Germinal center (tissue), 1 donor: ENCODE data around the gene RFXANK.
"Not testable (repeated sequence)": the region's sequence is repeated elsewhere in the genome, so short reads cannot be mapped to it uniquely, and the experiment has no call there.

Source experiments
- DNase-seq: peaks from one replicate; pipeline ENCODE4 v3.0.0; 2012; ENCODE audit warnings: mixed read lengths, low spot score

The RFXANK gene

GRCh38 chr19:19206938-19207337 is 14.9 kb downstream of the RFXANK start:
- DNase-seq: no peak

DNA sequence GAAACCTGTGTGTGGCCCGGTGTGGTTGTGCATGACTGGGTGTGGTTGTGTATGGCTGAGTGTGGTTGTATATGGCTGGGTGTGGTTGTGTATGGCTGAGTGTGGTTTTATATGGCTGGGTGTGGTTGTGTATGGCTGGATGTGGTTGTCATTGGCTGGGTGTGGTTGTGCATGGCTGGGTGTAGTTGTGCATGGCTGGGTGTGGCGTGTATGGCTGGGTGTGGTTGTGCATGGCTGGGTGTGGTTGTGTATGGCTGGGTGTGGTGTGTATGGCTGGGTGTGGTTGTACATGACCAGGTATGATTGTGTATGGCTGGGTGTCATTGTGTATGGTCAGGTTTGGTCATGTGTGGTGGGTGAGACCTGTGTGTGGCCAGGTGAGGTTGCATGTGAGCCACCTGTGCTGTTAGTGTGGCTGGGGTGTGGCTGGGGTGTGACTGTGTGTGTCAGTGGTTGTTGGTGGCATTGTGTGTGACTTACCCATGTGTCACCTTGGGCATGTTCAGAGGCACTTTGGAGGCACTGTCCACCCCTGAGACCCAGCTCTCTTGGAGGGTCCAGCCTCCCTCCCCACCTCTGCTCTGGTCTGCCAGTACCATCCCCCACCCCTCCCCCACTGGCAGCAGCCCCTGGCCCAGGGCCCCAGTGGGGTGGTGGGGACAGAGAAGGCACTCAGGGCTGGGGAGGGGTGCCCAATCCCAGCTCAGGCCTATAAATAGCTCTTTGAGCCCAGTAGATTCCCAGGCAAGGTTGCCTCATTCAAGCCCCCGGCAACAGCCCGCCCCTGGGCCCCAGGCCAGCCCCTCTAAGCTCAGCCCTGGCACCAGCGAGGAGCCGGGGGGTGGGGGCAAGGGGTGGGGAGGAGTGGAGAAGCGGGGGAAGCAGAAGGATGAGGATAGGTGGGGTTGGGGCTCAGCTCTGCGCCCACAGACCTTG is 15.8 kb downstream of the RFXANK start:
- DNase-seq: no peak

DNA sequence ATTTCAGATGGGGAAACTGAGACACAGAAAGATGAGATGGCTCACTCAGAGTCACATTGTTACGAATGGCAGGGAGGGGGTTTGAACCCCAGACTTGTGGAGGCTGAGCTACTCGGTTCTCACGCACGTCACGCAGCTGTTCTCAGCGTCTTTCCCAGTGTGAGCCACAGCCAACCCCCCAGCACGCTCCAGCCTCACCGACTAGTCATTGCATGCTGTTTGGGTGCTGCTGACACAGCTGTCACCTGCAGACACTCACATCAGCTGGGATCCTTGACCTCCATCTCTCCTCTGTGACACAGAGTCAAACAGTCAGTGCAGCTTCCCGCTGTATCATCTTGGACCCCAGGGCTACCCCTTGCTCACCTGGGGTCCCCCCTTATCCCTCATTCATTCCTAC is 17.3 kb downstream of the RFXANK start:
- no peak for DNase-seq

DNA sequence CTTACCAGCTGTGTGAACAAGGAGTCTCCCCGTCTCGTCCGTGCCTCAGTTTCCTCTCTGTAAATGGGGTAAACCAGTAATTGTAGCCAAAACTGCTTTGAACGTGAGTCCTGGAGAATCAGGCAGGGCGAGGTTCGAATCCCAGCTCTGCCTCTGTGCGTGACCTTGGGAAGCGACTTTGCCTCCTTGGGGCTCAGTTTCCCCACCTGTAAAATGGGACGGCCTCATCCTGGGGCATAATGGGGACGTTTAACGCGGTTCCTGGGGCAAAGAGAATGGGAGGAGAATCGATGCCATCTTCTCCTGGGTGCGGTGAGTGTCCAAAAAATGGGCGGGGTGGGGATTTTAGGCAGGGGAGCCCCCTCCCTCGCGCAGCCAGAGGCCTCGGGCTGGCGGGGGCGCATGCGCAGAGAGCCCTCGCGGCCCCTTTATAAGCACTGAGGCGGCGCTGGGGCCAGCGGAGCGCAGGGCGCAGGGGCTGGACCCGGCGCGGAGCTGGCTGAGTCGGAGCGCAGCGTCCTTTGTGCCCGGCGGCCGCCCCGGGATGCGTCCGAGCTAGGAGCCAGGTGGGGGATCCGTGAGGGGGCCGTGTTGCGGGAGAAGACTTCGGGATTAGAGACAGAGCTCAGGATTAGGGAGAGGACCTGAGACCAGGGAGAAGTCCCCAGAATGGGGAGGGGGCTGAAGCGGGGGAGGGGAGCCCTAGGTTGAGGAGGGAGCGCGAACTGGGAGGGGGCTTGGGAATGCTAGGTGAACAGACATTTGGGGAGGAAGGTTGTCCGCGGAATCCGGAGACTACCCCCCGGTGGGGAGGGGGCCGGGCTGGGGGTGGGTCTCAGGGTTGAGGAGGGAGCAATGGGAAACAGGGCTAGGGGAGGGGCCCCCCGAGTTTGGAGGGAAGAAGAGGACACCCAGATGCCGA is 19.7 kb downstream of the RFXANK start, which contains the start of gene NCAN:
TSS of gene NCAN (plus strand) at position 460 of the 922 bp plus-strand sequence. CDS start 4,996 bp downstream, outside the sequence.
- DNase-seq: no peak

DNA sequence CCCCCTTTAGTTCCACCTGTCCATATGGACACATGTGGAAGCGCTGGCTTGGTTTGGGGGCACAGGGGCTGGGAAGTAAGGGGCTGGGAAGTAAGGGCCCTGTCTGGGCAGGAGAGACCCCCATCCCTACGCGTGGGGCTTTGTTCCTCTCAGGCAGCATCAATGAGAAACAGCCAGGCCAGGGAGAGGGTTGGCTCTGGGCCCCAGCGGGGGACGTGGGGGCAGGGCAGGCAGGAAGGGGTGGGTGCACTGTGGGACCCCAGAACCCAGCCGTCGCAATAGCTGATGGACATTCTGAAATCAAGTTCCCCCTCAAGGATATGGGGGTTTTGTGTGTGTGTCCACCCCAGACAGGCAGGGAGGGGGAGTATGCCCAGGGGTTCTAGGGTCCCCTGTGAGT is 20.9 kb downstream of the RFXANK start:
- DNase-seq: no peak

DNA sequence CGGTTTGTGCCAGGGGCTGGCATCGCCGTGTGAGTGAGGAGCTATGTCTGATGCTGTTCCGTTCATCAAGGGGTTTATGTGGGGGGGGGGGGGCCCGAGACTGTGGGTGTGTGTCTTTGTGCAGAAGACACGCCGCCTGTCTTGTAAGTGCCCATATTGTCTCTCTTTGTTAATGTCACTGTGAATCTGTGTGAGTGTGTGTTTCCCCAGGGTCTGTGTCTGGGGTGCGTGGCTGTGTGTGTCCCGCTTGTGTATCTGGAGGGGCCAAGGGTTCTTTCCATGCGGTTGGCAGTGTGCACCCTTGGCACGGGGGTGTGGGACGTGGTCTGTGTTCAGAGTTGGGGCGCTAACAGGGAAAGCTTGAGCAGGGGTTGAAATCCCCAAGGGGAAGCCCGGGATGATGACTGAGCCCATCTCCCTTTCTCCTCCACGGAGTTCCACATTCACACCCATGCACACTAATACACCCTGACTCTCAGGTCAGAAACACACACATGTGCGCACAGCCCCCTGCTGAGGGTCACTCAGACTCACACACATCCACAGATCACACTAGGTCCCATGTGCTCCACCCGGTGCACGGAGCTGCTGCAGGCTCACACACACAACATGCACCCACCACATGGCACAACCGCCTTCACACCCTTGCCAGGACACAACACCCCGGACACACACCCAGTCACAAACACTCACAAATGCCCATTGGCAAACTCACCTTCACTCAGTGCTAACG is 21.5 kb downstream of the RFXANK start:
- DNase-seq: no peak

- no peak for DNase-seq
Measured at GRCh38 chr19:19214159-19214490, 22.1 kb downstream of the RFXANK start.

DNA sequence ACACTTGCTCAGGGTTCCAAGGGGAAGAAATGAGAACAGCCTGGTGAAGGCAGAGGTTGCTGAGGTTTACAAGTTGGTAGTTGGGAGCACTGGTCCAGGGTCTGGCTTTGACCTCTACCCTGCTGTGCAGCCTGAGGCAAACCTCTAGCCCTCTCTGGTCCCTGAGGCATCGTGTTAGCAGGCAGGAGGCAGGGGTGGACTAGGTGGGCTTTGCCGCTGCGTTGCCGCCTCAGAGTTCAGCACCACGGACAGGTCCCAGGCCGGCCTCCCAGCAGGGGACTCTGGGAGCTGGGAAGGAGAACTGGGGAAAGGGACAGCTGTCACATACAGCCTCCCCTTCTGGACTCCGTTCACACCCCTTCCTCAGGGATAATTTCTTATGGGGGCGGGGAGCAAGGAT is 22.8 kb downstream of the RFXANK start:
- DNase-seq: no peak

- DNase-seq: no peak
Measured at GRCh38 chr19:19215792-19216191, 23.7 kb downstream of the RFXANK start.

DNA sequence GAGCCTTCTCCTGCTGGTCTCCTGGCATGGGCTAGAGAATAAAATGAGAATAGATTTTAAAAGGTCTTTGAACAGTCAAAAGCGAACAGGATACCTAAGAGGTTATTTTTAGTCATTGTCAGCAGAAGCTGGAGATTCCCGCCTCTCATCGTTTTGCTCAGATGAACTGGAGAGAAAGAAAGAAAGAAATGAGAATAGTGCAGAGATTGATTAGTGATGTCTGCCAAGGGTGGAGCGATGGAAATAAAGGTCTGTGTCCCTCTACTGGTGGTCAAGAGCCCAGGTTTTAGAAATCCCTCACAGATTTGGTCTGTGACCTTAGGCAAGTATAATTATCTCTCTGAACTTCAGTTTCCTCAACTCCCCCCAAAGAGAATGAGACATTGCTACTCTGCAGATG is 25.0 kb downstream of the RFXANK start:
- DNase-seq: no peak

- no peak for DNase-seq
Measured at GRCh38 chr19:19218911-19219310, 26.9 kb downstream of the RFXANK start.

DNA sequence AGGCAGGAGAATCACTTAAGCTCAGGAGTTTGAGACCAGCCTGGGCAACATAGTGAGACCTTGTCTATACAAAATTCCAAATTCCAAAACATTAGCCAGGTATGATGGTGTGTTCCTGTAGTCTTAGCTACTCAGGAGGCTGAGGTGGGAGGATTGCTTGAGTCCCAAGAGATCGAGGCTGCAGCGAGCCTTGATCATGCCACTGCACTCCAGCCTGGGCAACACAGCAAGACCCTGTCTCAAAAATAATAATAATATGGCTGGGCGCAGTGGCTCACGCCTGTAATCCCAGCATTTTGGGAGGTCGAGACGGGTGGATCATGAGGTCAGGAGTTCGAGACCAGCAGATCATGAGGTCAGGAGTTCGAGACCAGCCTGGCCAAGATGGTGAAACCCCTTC is 28.9 kb downstream of the RFXANK start:
- DNase-seq: not testable (repeated sequence)

DNA sequence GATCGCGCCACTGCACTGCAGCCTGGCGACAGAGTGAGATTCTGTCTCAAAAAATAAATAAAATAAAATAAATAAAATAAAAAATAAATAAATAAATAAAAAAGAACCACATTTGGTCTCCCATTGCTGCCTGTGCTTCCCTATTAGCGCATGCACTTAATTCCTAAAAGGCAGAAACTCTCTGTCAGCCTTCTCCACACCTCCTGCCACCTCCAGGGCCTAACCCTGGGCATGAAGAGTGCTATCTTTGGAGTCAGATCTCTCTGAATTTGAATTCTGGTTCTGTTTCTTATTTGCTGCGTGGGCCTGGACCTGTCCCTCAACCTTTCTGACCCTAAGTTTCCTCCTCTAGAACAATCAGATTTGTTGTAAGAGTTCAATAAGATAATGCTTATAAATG is 31.0 kb downstream of the RFXANK start:
- no peak for DNase-seq

DNA sequence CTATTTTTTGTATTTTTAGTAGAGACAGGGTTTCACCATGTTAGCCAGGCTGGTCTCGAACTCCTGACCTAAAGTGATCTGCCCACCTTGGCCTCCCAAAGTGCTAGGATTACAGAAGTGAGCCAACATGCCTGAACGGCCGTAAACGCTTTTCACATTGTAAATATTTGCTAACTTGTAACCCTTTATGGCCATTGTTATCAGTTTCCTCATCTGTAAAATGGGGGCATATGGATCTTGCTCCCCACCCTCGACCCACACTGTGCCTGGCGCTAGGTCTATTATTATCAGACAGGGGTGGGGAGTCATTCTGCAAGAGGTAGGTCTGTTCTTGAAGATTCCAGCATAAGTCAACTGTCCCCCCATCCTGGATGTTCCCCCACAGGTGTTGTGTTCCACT is 31.6 kb downstream of the RFXANK start:
- DNase-seq: no peak

DNA sequence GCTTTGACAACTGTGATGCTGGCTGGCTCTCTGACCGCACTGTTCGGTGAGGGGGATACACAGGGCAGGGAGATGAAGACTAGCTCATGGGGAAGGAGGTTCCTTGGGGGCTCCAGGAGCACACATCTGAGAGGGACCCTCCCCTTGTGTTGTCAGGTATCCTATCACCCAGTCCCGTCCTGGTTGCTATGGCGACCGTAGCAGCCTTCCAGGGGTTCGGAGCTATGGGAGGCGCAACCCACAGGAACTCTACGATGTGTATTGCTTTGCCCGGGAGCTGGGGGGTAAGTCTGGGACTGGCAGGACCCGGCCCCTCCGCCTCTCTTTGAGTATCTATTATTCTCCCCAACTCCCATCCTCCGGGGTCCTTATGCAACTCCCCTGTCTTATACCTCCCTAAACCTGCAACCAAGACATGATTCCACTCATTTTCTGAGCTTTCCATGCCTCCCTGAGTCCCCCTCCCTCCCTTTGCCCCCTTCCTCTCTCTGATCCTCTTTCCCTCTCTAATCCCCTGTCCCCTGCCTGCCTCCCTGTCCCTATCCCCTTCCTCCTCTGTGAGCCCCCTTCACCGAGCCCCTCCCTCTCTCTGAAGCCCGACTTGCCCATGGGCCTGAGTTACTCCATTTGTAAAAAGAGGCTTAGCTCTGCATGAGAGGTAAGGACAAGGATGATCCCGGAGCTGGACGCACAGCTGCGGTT is 32.2 kb downstream of the RFXANK start:
- no peak for DNase-seq

DNA sequence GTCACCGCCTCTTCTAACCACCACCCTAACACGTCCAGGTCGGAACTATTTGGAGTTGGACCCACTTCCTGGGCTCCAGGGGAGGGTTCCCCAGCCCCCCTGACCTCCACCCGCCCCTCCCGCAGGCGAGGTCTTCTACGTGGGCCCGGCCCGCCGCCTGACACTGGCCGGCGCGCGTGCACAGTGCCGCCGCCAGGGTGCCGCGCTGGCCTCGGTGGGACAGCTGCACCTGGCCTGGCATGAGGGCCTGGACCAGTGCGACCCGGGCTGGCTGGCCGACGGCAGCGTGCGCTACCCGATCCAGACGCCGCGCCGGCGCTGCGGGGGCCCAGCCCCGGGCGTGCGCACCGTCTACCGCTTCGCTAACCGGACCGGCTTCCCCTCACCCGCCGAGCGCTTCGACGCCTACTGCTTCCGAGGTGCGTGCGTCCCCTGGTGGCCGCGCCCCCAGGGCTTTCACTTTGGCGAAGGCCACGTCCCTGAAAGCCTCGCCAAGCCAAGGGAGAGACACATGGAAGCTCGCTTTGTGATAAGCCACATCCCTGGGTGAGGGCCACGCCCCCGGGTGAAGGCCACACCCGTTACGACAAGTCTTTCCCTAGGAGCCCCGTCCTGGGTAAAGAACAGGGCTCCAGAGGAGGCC is 32.9 kb downstream of the RFXANK start:
- peak; percentile 89 for DNase-seq

- DNase-seq: no peak
Measured at GRCh38 chr19:19226204-19226603, 34.1 kb downstream of the RFXANK start.

DNA sequence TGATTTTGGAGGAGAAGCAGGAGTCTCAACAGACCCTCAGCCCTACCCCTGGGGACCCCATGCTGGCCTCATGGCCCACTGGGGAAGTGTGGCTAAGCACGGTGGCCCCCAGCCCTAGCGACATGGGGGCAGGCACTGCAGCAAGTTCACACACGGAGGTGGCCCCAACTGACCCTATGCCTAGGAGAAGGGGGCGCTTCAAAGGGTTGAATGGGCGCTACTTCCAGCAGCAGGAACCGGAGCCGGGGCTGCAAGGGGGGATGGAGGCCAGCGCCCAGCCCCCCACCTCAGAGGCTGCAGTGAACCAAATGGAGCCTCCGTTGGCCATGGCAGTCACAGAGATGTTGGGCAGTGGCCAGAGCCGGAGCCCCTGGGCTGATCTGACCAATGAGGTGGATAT is 34.6 kb downstream of the RFXANK start:
- no peak for DNase-seq

DNA sequence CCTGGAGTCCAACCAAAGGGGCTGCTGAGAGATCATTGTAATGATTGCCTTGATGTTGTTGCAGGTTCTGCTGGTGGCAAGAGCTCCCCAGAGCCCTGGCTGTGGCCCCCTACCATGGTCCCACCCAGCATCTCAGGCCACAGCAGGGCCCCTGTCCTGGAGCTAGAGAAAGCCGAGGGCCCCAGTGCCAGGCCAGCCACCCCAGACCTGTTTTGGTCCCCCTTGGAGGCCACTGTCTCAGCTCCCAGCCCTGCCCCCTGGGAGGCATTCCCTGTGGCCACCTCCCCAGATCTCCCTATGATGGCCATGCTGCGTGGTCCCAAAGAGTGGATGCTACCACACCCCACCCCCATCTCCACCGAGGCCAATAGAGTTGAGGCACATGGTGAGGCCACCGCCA is 35.2 kb downstream of the RFXANK start:
- no peak for DNase-seq

- DNase-seq: no peak
Measured at GRCh38 chr19:19229701-19230100, 37.6 kb downstream of the RFXANK start.

- no peak for DNase-seq
Measured at GRCh38 chr19:19230999-19231398, 38.9 kb downstream of the RFXANK start.
